Choroid plexus epithelial cell (primary cell): ENCODE results near the gene HBM.

Experiments used
- DNase-seq: peaks from one replicate; pipeline ENCODE4 v3.0.0-alpha.2; 2010; ENCODE audit warnings: low read depth
- H3K4me3 ChIP-seq: 2 replicates; pipeline ENCODE4 v1.5.1; 2011; ENCODE audit warnings: low read depth, mild to moderate bottlenecking, control low read depth, low read length, moderate library complexity
- TF ChIP-seq, protein P1 (sequence below): conservative IDR thresholded peaks from 2 replicates; pipeline ENCODE4 v1.5.1; 2011; ENCODE audit warnings: low read depth, mild to moderate bottlenecking, control low read depth, inconsistent platforms, low read length, moderate library complexity

HBM gene

DNA sequence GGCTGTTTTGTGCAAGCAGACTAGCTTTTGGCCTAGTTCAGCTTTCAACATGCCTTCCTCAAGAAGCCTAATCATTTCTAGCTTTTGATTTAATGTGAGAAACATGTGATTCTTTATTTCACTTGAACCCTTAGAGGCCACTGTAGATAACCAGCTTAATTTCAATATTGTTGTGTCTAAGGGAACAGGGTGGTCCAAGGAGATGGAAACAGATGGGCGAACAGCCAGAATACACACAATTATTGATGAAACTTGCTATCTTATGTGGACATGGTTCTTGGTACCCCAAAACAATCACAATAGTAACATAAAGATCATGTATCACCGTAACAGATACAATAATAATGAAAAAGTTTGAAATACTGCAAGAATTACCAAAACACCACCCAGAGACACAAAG lies 32.1 kb upstream of the HBM start:
- H3K4me3 ChIP-seq, result no peak overlapping the region
- TF ChIP-seq, protein P1, sequence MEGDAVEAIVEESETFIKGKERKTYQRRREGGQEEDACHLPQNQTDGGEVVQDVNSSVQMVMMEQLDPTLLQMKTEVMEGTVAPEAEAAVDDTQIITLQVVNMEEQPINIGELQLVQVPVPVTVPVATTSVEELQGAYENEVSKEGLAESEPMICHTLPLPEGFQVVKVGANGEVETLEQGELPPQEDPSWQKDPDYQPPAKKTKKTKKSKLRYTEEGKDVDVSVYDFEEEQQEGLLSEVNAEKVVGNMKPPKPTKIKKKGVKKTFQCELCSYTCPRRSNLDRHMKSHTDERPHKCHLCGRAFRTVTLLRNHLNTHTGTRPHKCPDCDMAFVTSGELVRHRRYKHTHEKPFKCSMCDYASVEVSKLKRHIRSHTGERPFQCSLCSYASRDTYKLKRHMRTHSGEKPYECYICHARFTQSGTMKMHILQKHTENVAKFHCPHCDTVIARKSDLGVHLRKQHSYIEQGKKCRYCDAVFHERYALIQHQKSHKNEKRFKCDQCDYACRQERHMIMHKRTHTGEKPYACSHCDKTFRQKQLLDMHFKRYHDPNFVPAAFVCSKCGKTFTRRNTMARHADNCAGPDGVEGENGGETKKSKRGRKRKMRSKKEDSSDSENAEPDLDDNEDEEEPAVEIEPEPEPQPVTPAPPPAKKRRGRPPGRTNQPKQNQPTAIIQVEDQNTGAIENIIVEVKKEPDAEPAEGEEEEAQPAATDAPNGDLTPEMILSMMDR, result no peak
- DNase-seq, result no peak

DNA sequence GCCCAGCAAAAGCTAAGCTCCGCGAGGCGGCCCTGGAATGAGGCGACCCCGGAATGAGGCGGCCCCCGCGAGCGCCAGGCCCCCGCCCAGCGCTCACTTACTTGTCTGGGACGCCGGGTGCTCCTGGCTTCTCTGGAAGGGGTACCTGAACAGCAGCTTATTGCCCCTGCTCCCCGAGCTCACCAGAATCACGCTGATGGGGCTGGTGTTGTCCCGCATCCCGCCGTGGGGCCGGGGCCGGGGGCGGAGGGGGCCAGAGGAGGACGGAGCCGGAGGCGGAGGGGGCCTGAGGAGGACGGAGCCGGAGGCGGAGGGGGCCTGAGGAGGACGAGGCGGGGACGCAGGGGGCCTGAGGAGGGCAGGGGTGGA lies 27.7 kb upstream of the HBM start:
- H3K4me3 ChIP-seq, result peak overlapping the region; percentile 74
- DNase-seq, result peak; percentile 16
- TF ChIP-seq, protein P1, result no peak

DNA sequence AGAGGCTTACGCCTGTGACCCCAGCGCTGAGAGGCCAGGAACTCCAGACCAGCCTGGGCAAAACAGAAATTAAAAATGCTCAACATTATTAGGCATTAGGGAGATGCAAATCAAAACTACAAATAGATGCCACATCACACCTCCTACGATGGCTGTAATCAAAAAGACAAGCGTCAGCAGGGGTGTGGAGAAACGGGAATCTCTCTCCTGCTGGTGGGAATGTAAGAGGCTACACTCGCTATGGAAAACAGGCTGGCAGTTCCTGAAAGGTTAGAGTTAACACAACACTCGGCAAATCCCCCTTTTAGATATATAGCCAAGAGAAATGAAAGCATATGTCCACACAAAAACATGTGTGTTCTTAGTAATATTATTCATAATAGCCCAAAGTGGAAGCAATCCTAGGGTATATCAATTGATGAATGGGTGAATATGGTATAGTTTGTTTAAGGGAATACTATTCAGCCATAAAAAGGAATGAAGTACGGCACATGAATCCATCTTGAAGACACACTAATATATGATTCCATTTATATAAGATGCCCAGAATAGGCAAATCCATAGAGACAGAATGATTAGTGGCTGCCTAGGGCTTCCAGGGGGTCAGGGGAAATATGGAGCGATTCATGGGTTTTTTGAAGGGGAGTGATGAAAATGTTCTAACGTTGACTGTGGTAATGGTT lies 25.5 kb upstream of the HBM start:
- TF ChIP-seq, protein P1, result no peak
- H3K4me3 ChIP-seq, result no peak overlapping the region
- no peak for DNase-seq

DNA sequence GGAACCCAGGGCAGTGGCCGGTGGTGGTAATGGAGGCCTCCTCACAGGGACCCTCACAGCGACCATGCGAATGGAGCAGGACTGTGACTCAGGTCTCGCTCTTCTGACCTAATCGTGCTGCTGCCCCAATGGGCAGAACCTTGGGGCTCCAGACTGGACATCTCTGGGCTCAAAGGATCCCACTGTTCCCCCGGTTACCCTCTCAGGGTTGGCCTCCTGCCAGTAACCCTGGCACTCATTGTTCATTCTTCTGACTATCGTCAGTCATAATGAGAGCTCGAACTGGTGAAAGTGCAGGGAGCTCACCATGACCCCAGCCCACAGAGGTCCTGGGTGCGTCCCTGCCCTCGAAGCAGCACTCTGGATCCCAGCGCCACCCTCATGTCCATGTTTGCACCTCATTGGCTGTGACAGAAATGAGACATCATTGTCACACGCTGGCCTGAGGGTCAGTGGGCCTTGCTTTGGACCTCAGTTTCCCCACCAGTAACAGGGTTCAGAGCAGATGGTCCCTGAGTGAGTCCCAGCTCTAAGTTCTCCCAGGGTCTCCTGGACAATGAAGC lies 23.3 kb upstream of the HBM start:
- TF ChIP-seq, protein P1, result no peak
- no peak for DNase-seq

DNA sequence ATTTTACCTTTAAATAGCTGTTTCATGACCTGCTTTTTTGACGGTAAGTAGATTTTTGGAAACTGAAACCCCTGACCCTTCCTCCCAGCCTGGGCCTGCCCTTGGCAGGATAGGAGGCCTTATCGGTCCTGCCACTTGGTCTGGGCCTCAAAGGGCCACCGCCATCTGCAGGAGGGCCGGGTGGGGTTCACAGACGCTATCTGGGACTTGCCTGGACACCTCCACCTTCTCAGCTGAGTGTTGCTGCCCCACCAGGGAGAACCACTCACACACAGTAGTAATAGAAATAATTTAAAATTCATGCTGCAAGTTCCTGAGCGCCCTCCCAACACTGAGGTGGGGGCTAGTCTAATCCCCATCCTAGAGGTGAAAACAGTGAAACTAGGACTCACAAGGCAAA lies 22.7 kb upstream of the HBM start:
- no peak overlapping the region for H3K4me3 ChIP-seq
- no peak for DNase-seq
- TF ChIP-seq, protein P1, result no peak

More for the DNA sequence above, 23.3 kb upstream of the HBM start:
- H3K4me3 ChIP-seq, result no peak overlapping the region

DNA sequence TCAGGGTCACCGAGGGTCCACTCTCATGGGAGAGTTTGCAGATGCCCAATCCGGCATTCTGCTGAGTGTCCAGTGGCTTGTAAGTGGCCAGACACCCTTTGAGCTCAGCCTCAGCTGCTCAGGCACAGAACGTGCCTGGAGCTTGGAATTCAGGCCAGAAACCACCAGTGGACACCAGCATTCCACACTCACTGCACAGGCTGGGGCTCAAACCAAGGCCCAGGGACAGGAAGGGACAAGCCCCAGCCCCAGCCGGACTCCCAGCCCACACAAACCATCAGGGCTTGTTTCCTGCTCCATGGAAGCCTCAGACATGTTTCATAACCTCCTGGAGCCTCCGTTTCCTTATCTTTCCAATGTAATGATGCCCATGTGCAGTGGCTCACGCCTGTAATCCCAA lies 22.3 kb upstream of the HBM start:
- TF ChIP-seq, protein P1, result no peak
- no peak for DNase-seq
- no peak overlapping the region for H3K4me3 ChIP-seq

DNA sequence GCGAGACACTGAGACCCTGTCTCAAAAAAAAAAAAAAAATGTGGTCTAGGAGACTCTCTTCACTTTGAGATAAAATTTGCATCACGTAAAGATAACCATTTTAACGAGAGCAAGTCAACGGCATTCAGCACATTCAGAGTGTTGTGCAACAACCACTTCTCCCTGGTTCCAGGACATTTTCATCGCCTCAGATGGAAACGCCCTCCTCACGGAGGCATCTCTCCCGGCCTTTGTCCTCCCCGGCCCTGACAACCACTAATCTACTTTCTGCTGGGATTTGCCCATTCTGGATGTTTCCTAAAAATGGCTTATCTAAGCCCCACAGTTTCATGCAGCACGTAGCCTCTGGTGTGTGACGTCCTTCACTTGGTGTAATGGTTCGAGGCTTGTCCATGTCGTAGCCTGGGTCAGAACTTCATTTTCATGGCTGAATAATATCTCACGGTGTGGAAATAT lies 21.0 kb upstream of the HBM start:
- TF ChIP-seq, protein P1, result no peak
- no peak overlapping the region for H3K4me3 ChIP-seq
- DNase-seq, result no peak
